Hindlimb muscle (tissue), 1 donor: ENCODE results near the gene GFI1B. TPM values are rescaled to one million over a fixed set of nuclear protein-coding genes. Genes with fewer than 3 reads are reported as not detected.
"Not testable (repeated sequence)": the region's sequence is repeated elsewhere in the genome, so short reads cannot be mapped to it uniquely, and the experiment has no call there.

ENCODE experiments used
- DNase-seq: peaks from one replicate; pipeline ENCODE4 v3.0.0-alpha.2; 2013
- polyA plus RNA-seq: library from polyadenylated mRNA; unstranded; fragments of 120-200 nt; gene quantifications from one replicate; pipeline ENCODE4 v1.2.1, GENCODE V29; 2013; ENCODE audit not compliant: insufficient read length

The GFI1B gene
- polyA plus RNA-seq, 1 donor = 0.56 TPM

DNA sequence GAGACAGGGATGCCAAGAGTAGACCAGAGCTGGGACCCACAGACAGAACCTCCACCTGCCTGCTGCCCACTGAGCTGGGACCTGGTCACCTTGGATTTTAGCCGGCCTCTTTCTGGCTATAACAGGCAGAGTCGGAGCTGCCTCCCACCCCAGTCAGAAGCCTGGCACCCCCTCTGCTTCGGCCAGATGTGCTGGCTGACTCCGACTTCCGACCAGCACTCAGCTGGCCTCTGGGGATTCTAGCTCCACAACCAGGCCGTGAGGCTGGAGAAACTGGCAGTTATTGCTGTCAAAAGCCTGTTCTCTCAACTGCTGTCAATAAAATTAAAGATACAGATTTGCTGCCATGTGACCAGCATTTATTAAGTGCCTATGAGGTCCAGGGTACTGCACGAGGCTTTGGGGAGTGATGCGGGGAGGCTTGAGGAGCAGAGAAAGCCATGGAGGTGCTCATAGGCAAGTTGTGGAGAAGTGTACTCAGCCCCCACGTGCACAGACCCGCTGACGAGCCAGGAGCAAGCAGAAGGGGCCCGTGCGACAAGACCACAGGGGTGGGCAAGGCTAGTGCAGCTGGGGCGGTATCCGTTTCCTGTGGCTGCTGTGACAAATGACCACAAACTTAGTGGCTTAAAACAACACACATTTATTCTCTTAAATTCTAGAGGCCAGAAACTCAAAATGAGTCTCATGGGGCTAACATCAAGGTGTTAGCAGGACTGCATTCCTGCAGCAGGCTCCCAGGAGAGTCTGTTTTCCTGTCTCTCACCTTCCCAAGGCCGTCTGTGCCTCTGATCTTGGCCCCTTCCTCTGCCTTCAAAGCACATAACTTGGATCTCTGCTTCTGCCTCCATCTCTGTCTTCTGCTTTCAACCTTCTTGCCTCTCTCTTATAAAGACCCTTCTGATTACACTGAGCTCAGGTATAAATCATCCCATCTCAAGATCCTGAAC, 13.1 kb downstream of the GFI1B start:
- DNase-seq = no peak

DNA sequence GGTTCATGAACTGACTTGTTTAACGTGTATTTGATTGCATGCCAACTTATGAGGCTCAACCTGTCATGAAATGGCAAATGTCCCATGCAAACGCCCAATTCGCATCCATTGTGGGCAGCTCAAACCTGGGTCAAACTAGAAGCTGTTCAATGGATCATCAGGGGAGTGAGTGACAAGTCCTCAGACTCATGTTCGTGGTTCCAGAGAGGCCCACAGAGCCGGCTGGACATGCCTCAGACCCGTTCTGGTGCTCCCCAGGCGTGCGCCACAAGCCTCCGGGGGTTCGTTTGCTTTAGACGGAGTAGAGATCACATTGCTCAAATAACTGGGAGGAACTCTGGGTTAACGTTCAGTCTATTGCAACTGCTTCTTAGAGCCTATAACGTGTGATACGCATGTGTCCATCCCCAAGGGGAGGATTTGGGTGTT, 15.0 kb downstream of the GFI1B start:
- no peak for DNase-seq

DNA sequence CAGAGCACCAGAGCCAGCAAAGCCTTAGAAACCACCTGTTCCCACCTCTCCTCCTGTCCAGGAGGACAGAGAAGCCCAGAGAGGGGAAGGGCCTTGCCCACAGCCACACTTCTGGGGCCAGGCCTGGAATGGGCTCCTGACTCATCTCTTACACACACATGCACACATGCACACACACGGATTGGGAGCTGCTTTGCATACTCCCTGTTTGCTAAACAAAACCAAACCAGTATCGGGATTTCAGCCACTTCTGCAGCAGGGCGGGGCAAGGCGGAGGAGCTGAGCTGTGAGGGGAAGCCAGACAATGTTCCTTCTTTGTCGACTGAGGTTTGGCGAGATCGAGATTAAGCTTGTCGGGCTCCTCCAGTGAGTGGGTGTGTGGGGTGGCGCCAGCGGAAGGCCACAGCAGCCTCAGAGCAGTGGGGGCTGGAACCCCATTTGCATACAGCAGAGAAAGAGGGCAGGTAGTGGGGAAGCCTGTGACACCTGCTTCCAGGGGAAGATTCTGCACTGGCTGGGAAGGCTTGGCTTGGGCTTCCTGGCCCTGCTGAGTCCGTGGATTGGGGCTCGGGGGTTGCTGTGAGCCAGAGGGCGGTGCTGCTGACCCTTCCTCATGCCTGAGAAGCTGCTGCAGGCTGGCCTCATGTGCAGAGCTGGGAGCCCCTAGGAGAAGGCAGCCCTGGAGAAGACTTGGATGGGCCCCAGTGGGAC, 16.1 kb downstream of the GFI1B start:
- DNase-seq = no peak

DNA sequence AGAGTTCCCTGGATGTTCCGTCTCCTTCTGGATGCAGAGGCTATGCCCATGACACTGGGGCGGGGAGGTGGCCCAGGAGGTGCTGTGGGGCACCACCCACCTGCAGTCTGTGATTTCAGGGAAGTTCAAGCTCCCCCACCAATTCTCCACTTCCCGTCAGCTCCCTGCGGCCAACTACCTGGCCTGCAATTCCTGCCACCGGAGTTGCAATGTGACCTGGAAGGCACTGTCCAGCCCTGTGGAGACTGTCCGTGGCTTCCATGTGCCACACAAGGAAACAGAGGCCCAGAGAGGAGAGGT, 16.6 kb downstream of the GFI1B start:
- no peak for DNase-seq

DNA sequence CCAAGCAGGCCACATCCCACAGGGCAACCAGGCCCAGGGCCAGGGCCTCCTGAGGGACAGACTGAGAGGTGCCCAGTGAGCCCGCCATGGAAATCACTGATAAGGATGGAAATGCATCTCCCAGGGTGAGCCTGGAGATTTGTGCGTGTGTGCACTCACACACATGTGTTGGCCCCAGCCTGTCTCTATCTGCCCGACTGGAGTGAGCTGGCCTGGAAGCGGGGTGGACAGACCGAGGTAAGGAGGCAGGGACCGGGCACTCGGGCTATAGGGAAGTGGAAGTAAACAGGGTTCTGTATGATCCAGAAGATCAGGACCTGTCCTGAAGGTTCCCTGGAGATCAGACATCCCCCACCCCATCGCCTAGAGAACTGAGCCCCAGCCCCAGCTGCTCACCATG, 17.4 kb downstream of the GFI1B start:
- no peak for DNase-seq

DNA sequence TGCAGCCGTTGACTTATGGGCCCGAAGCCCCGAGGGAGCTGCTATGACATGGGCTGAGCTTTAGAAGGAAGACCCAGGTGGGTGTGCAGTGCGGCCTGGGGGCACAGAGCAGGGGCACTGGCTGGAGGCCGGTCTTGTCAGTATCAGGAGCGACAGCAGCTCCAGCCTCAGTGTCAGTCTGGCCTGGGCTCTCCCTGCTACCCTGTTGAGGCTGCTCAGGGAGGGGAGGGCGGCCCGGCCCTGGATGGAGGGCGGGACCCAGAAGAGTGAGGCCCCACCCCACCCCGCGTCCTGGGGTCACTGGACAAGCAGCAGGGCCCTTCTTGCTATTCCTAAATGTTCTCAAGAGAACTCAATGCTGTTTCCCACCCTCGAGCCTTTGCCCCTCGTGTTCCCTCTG, 18.0 kb downstream of the GFI1B start:
- no peak for DNase-seq

DNA sequence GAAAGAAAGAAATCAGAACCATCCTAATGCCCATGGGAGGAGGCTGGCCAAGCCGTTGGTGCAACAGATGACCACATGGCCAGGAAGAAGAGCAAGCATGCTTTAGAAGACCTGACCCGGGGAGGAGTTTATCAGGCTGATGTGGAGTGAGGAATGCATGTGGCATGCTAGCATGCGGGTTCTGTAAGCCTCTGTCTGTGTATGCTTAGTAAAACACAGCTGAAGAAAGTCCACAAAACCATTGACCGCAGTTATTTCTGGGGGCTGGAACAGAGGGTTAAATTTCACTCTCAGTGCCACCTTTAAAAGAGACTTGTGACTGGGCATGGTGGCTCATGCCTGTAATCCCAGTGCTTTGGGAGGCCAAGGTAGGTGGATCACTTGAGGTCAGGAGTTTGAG, 19.1 kb downstream of the GFI1B start:
- no peak for DNase-seq

DNA sequence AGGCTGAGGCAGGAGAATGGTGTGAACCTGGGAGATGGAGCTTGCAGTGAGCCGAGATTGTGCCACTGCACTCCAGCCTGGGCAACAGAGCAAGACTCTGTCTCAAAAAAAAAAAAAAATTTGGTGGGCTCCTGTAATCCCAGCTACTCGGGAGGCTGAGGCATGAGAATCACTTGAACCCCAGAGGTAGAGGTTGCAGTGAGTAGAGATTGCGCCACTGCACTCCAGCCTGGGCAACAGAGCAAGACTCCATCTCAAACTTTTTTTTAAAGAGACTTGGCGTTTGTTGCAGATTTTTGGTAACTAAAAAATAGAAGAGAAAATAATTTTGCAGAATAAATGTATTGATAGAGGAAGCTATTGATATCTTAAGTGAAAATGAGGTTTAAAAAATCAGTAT, 19.7 kb downstream of the GFI1B start:
- not testable (repeated sequence) for DNase-seq

DNA sequence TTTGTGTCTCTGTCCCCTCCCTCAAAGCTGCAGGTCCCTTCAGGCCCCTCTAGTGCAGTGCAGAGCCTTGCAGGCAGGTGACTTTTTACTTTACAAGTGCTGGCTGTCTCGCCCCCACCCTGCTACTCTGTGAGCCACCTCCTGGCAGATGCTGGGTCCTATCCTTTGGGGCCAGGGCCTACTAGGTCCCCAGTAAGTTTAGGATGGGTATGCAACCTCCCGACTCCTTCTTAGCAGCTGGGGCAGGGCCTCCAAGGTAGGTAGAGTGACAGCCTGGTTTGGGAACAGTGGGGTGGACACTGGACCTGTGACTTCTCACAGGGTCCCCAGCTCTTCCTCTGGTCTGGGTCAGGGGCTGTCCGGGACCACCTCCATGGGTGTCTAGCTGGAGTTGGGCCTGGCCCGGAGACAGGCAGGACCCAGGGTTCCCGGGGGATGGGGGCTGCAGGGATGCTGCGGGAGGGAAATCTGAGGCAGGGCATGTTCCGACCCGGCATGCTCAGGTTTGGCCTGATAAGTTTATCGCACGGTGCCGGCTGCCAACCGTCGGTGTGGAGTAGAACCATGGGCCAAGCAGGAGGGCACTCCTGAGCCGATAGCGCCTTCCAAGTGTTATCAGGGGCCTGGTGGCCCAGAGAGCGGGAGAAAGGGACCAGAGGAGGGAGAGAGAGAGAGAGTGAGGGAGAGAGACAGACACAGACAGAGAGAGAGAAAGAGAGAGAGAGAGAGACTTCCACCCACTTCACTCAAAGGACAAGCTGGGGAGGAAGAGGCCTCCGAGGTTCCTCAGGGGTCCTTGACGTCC, 20.5 kb downstream of the GFI1B start:
- DNase-seq = no peak

DNA sequence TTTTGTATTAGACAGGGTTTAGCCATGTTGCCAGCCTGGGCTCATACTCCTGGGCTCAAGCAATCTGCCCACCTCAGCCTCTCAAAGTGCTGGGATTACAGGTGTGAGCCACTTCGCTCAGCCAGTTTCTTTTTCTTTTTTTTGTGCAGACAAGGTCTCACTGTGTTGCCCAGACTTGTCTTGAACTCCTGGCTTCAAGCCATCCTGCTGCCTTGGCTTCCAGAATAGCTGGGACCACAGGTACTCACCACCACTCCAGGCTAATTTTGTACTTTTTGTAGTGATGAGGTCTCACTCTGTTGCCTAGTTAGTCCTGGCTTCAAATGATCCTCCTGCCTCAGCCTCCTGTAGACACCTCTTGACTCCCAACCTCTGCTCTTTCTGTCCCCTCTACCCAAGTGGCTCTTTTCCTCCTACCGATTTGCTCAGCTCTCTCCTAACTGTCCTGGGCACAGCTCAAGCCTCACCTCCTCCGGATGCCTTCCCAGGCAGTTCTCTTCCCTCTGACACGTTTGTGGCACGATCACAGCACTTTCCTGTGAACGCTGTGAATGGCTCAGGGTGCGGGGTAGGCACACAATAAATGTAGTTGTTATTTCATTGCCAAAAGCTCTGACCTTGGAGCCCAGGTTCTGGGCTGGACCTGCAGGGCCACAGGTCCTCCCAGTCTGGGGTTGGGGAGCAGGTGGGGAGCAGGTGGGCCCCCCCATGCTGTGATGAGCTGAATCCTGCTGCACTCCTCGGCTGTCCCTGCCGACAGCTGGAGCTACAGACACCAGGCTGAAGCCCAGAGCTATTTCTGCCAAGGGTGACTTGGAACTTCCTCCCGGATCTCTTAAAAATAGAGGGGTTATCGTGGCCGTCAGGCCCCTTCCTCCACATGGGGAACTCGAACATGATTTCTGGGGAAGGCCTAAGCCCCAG, 23.9 kb downstream of the GFI1B start:
- DNase-seq = no peak

DNA sequence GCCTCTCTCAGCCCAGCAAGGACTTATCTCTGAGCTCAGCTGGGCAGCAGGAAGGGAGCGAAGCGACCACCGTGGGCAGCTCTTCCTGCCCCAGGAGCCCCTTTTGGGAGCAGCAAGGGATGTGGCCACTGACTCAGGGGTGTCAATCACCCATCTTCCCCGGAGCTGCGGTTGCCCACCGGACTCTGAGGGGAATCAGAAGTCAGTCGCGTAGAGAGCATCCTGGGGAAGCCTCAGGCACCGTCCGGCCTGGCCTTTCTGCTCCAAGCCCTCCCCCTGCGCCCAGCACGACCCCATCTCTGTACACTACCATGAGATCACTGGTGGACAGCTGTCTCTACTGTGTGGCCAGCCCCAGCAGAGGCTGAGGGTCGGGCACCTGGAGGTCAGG, 24.6 kb downstream of the GFI1B start:
- DNase-seq = no peak

DNA sequence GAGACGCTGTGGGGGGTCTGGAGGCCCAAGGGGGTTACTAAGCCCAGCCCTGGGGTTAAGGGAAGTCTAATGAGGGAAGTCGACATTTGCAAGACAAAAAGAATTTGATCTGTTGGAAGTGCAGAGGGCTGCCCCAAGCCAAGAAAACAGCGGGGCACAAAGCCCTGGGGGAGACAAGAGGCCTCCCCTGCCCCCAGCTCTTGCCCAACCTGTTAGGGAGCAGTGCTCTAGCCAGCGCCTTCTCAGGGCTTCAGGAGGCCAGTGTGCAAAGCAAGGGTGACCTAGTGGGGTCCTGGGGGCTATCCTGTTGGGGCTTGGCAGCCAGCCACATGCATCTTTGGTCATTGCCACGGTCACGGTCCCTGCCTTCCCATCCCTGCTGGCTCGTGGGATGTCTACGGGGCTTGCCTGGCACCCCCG, 25.2 kb downstream of the GFI1B start:
- no peak for DNase-seq

DNA sequence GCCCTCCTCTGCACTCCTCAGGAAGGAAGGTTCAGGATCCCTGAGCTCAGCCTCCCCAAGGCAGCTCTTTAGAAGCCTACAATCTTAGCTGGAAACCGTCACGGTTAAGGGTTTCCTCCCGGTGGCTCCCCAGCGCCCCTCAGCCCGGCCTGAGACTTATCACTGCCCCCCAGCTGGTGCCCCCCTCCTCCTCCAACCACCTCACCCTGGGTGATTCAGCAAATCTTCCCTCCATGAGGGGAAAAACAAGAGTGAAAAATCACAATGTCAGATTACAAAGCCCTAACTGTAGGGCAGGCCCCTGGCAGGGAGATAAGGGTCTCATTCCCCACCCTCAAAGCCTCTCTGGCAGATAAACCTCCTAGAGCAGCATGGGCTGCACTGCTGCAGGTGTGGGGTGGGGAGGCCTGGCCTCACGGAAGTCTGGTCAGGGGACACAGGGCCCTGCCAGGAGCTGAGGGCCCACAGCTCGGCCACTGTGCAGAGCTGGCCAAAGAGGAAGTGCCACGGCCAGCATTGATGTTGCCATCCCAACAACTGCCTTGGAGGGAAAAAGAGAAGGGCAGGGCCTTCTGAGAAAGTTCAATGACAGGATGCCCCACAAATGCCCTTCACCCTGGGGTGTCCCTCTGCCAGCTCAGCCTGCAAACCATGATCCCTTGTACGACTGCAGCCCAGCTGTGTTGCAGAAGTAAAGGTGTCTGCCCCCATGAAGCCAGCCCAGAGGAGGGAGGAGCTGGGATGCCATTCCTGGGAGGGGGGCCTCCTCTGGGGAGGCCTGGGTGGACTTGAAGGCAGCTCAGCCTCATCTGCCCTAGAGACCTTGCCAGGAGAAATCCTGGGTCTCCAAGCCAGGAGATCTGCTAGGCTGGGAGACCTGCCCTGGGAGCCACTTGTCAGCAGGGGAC, 25.9 kb downstream of the GFI1B start:
- no peak for DNase-seq

DNA sequence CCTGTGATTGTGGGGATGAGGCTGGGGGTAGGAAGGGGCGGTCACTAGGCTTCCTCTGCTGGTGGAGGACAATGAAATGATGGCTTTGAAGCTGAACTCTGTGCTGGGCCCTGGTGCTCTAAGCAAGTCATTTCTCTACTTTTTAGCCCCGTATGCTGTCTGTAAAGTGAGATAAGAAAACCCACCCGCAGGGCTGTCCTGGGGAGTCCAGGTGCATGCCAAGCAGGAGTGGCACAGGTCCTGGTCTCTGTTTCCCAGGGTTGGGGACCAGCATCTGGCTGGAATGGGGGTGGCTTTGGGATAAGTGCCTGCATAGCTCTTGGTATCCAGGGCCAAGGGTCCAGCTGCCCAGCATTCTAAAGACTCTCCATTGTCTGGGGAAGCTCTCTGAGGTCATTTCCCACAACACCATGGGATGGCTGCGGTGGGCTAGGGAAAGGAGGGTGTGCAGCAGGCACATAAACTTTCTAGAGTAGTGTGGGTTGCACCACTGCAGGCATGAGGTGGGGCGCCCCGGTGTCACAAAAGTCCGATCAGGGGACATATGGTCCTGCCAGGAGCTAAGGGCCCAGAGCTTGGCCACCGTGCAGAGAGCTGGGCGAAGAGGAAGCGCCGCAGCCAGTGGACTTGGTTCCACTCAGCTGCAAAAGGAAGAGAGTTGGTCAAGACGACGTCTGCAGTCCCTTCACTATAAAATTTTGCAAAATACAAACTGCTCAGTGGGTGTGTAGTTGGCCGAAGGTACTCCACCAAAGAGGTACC, 26.7 kb downstream of the GFI1B start:
- no peak for DNase-seq

DNA sequence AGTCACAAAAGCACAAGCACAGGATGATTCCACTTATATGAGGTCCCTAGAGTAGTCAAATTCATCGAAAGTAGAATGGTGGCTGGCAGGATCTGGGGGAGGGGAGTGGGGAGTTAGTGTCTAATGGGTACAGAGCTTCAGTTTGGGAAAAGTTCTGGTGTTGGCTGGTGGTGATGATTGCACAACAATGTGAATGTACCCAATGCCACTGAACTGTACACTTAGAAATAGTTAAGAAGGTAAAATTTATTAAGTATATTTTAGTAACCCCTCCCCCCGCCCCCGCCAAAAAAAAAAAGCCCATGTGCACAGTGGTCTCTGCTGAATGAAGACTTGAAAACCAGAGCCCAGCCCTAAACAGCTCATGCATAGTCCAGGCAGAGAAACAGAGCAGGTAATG, 27.5 kb downstream of the GFI1B start:
- no peak for DNase-seq

DNA sequence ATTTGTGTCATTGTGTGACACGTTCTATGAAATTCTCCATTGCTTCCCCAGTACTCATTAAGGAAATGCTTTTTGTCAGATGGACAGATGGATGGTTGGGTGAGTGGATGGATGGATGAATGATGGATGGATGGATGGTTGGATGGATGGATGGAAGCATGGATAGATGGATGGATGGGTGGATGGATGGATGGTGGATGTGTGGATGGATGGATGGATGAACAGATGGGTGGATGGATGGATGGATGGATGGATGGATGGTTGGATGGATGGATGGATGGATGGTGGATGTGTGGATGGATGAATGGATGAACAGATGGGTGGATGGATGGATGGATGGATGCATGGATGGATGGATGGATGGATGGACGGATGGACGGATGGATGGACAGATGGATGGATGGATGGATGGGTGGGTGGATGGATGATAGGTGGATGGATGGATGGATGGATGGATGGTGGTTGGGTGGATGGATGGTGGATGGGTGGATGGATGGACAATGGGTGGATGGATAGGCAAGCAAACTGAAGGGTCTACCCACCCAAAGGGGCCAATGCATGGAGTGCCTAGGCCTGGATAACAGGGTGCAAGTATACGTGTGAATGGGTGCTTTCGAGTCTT, 28.3 kb downstream of the GFI1B start:
- no peak for DNase-seq

DNA sequence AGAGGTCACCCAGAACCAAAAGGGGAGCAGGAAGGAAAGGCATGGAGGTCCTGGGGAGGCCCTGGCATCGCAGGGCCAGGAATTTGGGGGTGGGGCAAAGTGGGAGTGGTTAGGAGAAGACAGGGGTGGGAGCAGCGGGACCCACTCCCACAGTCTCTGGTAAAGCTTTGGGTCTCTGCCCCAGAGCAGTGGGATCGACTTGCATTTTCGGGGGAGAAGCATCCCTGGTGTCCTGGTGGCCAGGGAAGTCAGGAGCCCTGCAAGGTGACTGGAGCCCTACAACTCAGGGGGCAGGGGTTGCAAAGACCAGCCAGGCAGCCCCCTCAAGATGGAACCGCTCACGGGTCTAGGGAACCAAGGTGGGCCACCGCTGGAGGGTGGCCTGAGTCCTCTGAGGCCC, 29.9 kb downstream of the GFI1B start:
- no peak for DNase-seq

DNA sequence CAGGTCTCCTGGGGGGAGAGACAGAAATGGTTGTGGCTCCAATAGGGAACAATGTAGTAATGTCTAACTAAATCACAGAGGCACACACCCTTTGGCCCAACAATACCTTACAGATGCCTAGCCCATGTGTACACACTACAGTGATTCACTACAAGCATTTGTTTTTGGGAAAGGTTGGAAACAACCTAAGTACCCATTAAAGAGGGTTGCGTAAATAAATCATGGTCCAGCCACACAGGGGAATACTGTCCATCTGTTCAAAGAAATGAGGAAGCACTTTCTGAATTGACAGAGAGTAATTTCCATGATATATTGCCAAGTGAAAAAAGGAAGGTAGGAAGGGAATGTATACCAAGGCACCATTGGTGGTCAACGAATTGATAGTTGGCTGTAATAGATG, 30.3 kb downstream of the GFI1B start:
- DNase-seq = no peak

DNA sequence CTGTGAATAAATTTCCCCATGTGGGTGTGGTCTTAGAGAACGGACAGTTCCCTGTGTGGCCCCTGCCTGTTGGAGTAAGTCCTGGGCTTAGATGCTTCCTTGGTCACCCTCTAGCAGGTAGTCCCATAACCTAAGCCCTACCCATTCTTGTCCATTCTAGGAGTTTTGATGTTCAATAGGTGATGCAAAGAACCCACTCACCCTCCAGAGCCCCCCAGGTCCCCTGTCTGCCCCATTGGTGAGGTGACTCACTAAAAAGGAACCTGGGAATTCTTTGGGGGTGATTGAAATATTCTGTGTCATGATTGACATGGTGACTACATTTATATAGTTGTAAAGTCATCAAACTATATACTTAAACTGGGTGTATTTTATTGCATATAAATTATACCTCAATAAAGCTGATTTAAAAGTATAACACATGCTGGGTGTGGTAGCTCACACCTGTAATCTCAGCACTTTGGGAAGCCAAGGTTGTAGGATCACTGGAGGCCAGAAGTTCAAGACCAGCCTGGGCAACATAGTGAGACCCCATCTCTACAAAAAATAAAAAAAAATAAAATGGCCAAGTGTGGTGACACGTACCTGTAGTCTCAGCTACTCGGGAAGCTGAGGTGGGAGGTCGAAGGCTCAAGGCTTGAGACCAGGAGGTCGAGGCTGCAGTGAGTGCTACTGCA, 31.6 kb downstream of the GFI1B start:
- no peak for DNase-seq
